NCI-H2081 (cell line): ENCODE measurements around the gene GAB2.
"Not testable (repeated sequence)": the region's sequence is repeated elsewhere in the genome, so short reads cannot be mapped to it uniquely, and the experiment has no call there.

Experiments used
- DNase-seq, 2 experiments: peaks; one replicate each; lab custom pipeline; 2025; lab: John Stamatoyannopoulos, UW

GAB2 gene

DNA sequence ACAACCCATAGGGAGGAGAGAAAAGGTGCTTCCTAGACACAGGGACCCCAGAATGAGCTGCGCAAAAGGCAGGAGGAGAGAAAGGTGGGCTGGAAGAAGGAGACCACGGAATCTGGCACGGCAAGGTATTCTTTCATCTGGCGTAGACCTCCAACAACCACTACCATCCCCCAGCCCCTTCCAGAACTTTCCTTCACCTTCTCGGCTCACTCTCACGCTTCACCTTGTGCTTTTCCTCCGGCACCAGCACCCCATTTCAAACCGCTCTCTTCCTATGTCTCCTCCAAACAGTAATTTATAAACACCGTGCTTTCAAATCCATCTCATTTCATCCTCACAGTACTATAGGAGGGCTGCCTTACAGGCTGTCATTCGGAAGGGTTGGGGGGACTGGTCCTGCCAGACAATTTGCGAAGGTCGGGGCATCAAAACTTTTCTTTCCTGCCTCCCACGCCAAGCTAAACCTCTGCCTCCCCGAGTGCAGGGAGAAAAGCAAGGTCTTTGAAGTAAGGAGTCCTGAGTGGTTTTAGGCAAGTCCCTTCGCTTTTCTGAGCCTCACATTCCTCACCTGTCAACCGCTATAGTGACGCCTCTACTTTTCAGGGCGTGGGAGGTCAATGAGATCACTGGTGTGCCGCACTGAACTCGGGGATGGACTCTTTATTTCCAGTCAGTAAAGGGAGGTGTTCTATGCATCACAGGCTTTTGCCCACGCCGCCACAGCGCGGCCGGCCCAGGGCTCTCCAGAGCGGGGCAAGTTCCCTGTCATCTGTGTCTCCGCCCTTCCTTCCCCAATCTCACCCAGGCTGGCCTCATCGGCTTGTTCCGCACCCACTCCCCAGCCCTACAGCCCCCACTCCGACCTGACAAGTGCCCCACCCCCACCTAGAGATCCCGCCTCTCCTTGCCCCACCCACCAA lies 230.0 kb downstream of the GAB2 start:
- DNase-seq = no peak

DNA sequence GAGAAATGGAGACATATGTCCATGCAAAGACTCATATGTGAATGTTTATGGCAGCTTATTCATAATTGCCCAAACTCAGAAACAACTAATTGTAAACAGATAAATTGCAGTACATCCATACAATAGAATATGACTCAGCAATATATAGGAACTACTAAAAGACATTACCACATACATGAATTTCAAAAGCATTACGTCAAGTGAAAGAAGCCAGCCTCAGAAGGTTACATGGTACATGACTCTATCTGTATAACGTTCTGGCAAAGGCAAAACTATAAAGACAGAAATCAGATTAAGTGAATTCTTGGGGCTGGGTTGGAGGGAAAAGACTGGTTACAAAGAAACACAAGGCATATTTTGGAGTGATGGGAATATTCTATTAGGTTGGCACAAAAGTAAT lies 236.4 kb downstream of the GAB2 start:
- DNase-seq = no peak

DNA sequence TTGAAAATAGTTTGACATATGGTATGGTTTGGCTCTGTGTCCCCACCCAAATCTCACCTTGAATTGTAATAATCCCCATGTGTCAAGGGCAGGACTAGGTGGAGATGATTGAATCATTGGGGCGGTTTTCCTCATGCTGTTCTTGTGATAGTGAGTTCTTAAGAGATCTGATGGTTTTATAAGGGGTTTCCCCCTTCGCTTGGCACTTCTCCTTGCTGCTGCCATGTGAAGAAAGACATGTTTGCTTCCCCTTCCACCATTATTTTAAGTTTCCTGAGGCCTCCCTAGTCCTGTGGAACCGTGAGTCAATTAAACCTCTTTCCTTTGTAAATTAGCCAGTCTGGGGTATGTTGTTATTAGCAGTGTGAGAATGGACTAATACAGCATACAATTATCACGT lies 236.9 kb downstream of the GAB2 start:
- no peak for DNase-seq

DNA sequence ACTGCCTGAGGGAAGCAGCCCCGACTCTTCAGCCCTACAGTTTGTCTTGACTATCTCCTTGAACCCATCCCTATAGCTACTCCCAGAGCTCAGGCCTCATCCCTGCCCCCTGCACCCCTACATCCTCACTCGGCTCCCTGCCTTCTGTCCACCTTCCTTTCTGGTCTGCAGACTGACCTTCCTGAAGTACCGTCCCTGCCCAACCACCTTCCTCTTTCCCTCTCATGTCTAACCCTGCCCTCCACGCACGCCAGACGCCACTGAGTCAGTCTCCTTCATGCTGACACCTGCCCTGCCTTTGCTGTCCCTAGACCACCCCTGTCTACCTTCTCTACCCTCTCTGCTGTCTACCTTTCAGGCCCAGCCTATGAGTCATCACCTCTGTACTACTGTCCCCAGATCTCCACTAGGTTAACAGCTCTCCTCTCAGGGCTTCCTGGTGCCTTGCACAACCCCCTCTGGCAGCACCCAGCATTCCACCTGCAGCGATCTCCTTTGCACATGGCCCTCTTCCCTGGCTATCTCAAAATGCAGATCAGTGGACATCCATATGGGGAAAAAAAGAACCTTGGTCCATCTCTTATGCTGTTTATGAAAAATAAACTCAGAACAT lies 238.1 kb downstream of the GAB2 start:
- no peak for DNase-seq

DNA sequence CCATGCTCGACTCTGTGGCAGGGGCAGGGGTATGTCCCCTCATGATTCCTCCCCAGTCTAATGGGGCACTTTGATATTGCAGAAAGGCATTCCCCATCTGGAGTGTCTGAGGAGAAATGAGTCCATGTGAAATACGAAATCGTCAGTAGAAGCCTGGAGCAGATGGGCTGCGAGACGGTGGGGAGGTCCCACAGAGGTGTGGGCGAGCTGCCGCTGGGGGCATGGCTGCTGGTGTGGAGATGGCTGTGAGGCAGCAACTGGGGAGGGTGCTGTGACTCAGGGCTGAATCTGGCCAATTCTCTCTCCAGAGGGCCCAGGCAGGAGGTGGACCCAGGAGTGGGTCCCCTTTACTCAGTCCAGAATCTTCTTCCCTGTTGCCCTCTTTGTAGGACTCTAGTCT lies 240.4 kb downstream of the GAB2 start:
- no peak for DNase-seq

DNA sequence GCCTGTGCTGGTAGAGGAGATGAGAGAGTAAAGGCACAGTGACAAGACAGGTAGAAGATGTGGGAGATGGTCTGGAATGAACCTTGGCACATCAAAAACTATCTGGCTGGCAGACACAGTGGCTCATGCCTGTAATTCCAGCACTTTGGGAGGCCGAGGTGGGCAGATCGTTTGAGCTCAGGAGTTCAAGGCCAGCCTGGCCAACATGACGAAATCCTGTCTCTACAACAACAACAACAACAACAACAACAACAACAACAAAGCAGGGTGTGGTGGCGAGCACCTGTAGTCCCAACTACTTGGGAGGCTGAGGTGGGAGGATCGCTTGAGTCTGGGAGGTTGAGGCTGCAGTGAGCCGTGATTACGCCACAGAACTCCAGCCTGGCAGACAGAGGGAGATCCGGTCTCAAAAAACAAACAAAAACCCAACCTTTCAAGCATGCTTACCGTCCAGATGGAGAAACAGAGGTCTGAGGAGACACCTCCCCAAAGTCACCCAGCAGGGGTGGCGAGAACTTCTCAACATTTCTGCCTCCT lies 240.9 kb downstream of the GAB2 start:
- no peak for DNase-seq

DNA sequence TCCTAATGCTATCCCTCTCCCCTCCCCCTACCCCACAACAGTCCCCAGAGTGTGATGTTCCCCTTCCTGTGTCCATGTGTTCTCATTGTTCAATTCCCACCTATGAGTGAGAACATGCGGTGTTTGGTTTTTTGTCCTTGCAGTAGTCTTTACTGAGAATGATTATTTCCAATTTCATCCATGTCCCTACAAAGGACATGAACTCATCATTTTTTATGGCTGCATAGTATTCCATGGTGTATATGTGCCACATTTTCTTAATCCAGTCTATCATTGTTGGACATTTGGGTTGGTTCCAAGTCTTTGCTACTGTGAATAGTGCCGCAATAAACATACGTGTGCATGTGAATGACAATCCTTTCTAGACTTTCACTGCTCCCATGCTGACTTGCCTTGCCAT lies 241.8 kb downstream of the GAB2 start:
- DNase-seq = not testable (repeated sequence)

DNA sequence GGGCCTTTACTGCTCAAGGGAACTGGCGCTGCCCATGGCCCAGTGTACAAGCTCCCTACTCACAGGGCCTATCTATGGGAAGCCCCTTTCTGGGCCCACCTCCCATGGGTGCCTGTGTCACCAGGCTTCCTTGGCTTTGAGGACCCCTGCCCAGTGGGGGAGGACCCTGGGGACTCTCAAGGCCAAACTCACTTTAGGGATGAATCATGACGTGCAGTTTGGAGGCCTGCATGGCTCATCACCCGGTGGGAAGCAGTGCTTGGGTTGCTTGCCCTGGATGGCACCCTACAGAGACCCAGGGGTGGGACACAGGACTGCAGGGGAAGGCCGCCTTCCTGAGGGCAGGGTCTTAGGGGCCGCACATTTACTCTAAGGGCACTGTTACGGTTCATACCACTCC lies 245.7 kb downstream of the GAB2 start:
- DNase-seq = no peak

DNA sequence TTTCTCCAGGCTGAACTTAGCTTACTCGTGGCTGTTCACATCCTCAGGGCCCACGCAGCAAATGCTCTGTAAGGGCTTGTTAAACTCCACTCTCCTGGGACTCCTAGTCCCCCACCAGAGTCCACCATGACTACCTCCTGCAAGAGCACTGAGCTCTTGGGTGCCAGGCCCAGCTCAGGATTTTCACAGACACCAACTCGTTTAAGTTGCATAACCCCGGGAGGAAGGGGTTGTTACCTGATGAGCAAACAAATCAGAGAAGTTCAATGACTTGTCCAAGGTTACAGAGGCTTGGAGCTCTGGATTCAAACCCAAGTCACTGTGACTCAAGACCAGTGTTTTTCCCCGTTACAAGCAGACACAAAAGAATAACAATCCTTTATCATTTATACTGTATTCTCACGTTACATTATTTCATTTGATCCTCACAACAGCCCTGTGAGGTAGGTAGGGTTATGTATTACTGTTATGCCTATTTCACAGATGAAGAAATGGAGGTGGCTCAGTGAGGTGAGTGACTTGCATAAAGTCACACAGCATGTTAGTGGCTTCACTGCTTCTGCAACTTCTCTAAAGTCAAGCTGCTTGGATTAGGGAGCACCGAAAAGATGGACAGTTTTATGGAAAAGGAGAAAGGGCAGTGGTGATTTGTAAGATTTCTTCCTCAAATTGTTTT lies 246.6 kb downstream of the GAB2 start:
- DNase-seq = no peak

DNA sequence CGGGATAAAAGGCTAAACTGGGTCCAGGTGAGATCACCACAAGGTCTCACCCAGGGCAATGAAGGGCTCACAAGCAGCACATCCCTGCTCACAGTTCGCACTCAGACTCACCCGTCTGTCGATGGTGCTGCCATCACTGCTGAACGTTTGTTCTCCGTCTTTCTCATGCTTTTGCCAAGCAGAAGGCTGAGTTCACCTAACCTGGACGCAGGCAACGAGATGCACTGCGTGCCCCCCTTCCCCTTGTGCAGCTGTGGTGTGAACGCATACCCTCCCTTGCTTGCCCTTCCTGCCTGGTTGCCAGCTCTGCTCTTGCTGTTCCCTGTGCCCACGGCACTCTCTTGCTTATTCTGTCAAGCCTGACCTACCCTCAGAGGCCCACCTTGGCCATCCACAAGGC lies 247.2 kb downstream of the GAB2 start:
- DNase-seq = no peak

DNA sequence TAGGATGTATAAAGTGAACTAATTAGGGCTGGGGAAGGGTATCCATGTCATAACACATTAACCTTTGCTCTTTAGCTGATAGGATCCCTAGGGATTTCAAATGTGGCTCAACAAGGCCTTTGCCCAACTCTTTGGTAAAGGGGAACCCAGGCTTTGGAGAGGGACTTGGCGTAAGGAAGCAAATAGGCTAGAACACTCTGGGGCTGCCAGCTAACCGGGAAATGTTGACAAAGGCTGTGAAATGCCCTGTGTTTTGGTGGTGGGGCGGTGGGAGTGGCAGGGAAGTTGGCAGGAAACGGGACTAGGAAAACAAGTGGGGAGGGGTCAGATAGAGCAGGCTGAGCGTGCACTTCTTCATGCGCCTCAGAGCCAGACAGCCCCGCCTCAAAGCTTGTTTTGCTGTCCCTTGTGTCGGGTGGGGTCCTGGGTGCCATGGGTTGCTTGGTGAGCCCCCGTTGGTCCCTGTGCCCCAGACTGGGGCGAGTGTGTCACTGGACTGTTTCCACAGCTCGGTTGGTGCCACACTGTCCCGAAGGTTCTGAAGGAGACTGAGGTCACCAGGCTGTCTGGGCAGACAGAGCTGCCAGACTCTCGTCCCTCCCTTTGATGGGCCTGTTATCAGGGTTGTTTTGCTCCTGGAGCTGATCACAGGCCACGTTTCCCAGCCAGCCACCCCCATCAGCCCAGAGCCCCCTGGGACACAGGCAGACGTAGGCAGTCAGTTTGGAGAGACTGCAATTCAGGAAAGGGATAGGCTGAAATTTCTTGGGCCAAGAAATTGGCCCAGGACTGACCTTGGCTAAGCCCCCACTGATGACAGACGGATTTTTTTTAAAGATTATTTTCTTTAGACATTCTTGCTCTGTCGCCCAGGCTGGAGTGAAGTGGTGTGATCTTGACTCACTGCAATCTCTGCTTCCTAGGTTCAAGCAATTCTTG lies 248.8 kb downstream of the GAB2 start:
- DNase-seq = no peak

DNA sequence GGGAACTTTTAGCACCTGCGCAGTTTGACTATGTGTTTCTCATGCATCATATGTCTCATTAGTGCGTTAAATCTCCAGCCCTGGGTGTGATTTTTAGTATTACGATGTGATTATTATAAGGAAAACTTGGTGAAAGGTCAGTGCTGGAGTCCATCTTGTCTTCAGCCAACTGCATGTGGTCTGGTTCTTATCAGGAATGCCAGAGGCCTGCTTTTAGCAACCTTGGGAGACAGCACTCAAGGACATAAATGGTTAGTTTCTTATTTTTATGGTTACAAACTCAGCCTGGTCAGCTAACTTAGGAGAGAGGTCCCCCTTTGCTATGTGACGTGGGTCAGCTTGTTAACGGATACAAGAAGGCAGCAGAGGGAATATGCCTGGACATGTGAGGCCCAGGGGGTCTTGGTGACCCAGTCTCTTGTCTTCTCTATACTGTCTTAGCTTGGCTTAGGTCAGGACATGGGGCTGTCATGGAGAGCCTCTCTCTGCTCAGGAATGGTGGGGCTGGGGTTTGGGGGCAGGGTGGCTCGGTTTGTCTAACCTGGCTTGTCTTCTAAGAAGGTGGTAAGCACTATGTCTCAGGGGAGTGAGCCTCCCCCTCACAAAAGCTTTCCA lies 250.7 kb downstream of the GAB2 start:
- DNase-seq = no peak
